GM21786 (cell line): ENCODE results near the gene AIG1.
A peak's percentile ranks its signal among the peaks of the same experiment; 100 is the strongest.
"Not testable (repeated sequence)": the region's sequence is repeated elsewhere in the genome, so short reads cannot be mapped to it uniquely, and the experiment has no call there.

Source experiments
- ATAC-seq: cut with Tn5 transposase; IDR thresholded peaks from one replicate; pipeline ENCODE4 v1.9.1; 2021; ENCODE audit not compliant: unreplicated experiment

Gene AIG1

DNA sequence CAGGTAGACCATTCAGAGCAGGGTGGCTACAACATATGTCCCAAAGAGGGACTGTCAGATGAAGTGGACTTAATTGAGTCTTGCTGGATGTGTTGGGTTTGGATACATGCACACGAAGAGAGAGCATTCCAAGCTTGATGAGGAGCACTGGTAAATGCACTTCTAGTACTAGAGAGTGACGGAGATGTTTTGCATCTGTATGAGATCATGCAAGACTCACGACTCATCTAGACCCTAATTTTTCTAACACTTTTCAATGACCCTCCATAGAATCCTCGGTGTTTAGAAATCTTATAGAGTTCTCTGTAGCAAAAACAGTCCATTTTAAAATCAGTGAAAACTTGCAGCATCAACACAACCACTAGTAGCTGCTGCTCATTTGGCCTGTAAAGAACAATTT lies 4.8 kb upstream of the AIG1 start:
- ATAC-seq, result no peak

DNA sequence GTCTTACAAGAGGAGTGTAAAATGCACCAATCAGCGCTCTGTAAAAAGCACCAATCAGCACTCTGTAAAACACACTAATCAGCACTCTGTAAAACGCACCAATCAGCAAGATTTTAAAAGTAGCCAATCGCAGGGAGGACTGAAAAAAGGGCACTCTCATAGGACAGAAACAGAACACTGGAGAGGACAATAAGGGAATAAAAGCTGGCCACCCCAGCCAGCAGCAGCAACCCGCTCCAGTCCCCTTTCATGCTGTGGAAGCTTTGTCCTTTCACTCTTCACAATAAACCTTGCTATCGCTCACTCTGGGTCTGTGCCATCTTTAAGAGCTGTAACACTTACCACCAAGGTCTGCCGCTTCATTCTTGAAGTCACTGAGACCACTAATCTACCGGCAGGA lies 1.7 kb upstream of the AIG1 start:
- no peak for ATAC-seq

- no peak for ATAC-seq
Observed at GRCh38 chr6:143059663-143060353, 881 bp upstream of the AIG1 start.

DNA sequence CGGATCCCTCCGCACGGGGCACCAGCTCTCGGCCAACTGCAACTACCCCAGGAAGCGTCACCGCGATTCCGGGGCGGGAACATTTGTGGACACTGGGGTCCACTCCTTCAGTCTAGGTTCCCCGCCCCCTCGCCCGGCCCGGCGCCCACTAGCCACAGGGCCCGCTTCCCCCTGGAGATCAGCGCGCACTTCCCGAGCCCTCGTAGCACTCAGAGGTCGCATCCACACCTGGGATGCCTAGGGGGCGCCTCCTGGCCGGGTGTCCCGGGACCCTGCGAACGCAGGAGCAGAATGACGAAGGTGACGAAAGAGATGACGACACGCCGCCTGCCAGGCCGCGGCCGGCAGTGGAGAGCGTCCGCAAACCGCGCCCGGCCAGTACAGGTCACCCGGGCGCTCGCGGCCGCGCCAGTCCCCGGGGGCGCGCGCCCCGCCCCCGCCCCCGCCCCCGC lies 309 bp upstream of the AIG1 start:
- peak; percentile 59 for ATAC-seq

DNA sequence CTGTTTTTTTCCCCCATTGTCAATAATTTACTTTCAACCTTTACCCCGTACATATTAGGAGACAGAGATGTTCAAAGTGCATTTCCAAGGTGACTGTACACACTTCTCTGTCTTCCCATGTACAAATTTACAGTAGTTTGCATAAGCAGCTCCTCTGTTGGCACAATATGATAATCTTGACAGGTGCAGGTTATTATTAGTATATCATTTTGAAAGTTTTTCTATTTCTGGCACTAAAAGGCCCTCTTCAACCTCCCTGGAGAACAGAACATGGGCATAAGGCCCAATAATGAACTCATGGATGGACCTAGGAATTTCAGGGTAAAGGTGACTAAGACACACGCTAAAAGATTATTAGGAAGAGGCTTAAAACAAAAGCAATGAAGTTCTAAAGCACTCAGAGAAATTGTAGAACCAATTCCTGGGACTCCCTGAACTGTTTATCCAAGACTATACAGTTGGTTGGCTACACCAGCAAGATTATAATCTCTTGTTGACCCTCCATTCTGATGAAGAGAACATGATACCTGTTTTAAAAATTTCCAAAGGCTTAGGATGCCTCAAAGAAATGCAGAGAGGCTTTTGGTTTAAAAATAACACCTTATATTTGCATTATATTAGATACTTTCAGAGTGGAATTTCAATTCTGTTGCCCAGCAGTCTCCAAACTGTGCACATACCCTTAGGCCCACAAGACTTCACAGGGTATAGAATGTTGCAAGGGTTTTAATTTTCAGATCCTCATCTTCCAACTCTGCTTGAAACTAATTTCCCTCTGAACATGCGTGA lies 1.1 kb downstream of the AIG1 start:
- ATAC-seq, result peak; percentile 26

- ATAC-seq, result no peak
Observed at GRCh38 chr6:143062551-143062950, 1.9 kb downstream of the AIG1 start.

- ATAC-seq, result no peak
Observed at GRCh38 chr6:143063631-143064030, 2.9 kb downstream of the AIG1 start.

DNA sequence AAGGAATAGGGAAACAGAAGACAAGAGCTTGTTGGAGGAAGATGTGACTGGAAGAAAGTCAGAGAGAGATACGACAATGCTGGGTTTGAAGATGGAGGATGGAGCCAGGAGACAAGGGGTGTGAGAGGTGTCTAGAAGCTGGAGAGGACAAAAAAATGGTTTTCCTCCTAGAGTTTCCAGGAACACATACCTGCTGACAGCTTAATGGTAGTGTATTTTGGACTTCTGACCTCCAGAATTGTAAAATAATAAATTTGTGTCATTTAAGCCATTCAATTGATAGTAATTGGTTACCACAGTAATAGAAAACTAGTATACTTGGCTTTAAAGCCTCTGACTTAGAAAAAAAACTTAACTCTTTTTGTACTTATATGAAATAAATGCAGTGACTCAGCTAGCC lies 3.6 kb downstream of the AIG1 start:
- ATAC-seq, result no peak

DNA sequence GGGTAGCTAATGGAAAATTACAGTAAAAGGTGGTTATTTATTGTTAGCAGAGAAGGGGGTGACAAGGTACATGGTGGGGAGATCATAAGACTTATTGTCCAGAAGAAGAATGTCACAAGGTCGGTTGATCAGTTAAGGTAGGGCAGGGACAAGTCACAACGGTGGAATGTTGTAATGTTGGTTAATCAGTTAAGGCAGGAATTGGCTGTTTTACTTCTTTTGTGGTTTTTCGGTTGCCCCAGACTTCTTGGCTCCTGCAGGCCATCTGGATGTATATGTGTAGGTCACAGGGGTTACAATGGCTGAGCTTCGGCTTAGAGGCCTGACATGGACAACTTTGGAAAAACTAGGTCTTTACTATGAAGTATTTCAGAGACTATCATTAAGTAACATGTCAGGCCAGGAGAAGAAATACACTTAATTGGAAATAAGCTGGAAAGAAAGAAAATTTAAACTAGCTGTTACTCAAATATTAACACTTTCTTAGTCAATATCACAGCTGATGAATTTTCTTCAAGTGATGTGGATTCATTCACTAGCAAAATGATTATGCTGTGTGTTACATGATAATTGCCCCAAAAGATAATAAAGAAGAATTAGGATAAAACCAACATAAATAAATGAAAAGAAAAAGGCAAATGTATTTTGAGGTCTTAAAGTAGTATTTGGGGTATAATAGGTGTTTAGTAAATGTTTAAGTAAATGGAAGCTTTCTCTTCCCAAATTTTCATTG lies 4.4 kb downstream of the AIG1 start:
- ATAC-seq, result no peak

DNA sequence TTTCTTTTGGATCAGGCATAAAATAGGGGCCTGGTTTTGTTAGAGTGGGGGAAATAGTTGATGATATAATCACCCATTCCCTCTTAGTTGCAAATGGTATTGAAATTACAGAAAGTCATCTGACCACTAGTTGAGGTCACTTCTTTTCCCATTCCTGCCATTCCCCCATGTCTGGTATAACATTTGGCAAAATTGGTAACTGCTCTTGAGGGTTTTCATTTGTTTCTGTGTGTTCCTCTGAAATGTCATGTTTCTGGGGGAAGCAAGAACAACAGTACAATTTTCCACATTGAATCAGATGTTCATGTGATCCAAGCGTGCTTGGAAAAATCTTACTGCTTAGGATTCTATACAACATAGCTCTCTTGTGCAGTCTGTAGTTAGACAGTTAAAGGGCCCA lies 7.3 kb downstream of the AIG1 start:
- no peak for ATAC-seq

- ATAC-seq, result no peak
Observed at GRCh38 chr6:143074101-143074500, 13.4 kb downstream of the AIG1 start.

GRCh38 chr6:143074670-143075318 lies 14.1 kb downstream of the AIG1 start:
- ATAC-seq, result no peak

GRCh38 chr6:143078468-143079324 lies 18.0 kb downstream of the AIG1 start:
- no peak for ATAC-seq

GRCh38 chr6:143079325-143079640 lies 18.6 kb downstream of the AIG1 start:
- no peak for ATAC-seq

DNA sequence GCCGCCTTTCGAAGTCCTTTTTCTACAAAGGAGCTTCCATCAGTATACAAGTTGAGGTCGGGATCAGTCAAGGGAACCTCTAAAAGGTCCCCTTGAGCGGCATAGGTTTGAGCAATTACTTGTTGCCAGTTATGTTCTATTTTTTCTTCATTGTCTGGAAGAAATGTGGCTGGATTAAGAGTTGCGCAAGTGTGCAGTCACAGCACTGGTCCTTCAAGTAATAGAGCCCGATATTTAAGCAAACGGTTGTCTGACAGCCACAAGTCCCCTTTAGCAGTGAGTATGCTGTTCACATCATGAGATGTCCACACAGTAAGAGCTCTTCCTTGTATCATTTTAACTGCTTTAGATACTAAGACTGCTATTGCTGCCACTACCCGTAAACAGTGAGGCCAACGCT lies 21.6 kb downstream of the AIG1 start:
- not testable (repeated sequence) for ATAC-seq

GRCh38 chr6:143084019-143084418 lies 23.3 kb downstream of the AIG1 start:
- not testable (repeated sequence) for ATAC-seq

DNA sequence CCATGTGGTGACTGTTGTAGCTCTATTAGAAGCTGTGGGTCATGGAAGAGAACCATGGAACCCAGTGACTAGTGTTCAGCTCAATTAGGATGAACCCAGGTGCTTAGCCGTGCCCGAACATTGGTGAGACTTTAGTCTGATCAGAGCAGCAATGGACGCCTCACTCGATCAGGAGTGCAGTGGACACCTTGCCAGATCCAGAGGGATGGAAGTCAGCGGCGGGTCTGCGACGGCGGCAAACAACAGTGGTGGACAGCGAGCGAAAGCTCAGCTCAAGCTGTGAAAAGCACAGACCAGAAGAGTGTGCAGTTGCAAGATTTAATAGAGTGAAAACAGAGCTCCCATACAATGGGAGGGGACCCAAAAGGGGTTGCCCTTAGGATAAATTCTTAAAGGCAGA lies 26.6 kb downstream of the AIG1 start:
- ATAC-seq, result not testable (repeated sequence)

DNA sequence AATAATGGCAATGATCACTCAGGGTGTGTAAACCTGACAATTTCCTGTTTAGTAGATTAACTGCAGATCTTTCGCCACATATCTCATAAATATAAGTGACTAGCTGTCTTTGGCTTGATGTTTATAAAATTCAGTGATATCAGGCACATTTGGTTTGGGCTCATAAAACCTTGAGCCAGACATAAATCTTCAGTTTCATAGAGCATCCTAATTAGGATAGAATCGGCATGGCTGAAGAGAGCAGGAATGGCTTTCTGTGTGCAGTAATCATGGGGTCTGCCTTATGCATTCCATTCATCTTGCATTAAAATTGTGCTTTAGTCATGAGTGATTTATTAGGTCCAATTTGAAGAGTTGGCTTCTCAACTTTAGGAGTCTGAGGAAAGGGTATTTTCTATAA lies 27.2 kb downstream of the AIG1 start:
- ATAC-seq, result no peak

- no peak for ATAC-seq
Observed at GRCh38 chr6:143090314-143091044, 29.8 kb downstream of the AIG1 start.

DNA sequence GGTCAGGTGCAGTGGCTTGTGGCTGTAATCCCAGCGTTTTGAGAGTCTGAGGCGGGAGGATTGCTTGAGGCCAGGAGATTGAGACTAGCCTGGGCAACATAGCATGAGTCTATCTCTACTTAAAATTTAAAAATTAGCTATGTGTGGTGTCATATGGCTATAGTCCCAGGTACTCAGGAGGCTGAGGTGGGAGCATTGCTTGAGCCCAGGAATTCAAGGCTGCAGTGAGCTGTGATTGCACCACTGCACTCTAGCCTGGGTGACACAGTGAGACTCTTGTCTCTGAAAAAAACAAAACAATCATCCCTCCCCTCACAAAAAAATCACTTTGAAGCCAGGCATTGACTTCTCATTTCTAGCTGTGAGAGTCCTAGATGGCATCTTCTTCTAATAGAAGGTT lies 32.1 kb downstream of the AIG1 start:
- ATAC-seq, result no peak
